ENCODE measurements around the gene TTC16.

DNA sequence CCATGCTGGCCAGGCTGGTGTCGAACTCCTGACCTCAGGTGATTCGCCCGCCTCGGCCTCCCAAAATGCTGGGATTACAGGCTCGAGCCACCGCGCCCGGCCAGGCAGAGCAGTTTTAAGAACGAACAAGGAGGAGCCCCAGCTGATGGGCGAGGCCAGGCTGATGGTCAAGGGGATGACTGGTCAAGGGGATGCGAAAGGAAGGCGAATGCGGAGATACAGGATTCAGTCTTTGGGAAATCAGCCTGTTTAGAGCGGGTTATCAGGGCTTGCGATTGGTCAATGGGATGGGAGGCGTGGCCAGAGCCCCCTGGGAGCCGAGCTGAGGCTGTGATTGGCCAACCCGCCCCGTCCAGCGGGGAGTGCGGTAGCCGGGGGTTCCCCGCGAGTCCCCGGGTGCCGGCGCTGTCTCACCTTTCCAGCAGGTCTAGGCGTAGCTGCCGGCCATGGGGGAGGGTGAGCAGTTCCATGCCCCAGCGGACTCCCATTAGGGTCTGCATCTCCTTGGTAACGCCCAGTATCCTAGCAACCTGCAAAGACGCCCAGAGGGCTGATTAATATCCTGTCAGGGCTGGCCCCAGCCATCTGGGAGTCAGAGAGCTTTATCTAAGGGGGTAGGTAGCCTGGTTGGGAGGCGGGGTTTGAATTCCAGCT, 26.7 kb downstream of the TTC16 start:
- TF ChIP-seq, protein P1, sequence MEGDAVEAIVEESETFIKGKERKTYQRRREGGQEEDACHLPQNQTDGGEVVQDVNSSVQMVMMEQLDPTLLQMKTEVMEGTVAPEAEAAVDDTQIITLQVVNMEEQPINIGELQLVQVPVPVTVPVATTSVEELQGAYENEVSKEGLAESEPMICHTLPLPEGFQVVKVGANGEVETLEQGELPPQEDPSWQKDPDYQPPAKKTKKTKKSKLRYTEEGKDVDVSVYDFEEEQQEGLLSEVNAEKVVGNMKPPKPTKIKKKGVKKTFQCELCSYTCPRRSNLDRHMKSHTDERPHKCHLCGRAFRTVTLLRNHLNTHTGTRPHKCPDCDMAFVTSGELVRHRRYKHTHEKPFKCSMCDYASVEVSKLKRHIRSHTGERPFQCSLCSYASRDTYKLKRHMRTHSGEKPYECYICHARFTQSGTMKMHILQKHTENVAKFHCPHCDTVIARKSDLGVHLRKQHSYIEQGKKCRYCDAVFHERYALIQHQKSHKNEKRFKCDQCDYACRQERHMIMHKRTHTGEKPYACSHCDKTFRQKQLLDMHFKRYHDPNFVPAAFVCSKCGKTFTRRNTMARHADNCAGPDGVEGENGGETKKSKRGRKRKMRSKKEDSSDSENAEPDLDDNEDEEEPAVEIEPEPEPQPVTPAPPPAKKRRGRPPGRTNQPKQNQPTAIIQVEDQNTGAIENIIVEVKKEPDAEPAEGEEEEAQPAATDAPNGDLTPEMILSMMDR (conservative IDR thresholded peaks at IDR 0.05): no peak
- no peak for TF ChIP-seq EZH2 (IDR thresholded peaks at IDR 0.05; ENCODE audit: low read depth)
